Activated CD4-positive, alpha-beta memory T cell treated with anti-CD3 and anti-CD28 coated beads, Interleukin-2, amount 10 ng/mL, durations not matched to agents 7 days and 5 days (primary cell): ENCODE measurements around the gene NID2. TPM values are rescaled to one million over a fixed set of nuclear protein-coding genes. Genes with fewer than 3 reads are reported as not detected.

Source experiments
- CTCF ChIA-PET: fragments of 350-600 bp; sonication (Branson Sonifier 250); formaldehyde crosslinking; loops from one replicate; lab custom pipeline; 2021; ENCODE audit warnings: antibody characterized with exemption, inconsistent platforms; lab: Charles Lee
- POLR2A ChIA-PET: fragments of 350-600 bp; sonication (Branson Sonifier 250); formaldehyde crosslinking; loops from one replicate; lab custom pipeline; 2021; ENCODE audit warnings: antibody characterized with exemption; lab: Charles Lee
- DNase-seq: peaks from one replicate; pipeline ENCODE4 v3.0.0-alpha.2; 2020
- H3K27ac Mint-ChIP-seq: one replicate; pipeline ENCODE4 v1.8.0; 2021; ENCODE audit warnings: mild to moderate bottlenecking, mixed read lengths
- H3K27me3 Mint-ChIP-seq: one replicate; pipeline ENCODE4 v1.8.0; 2021; ENCODE audit warnings: mixed read lengths
- H3K36me3 Mint-ChIP-seq: one replicate; pipeline ENCODE4 v1.8.0; 2021; ENCODE audit warnings: low read depth, mixed read lengths
- H3K4me1 Mint-ChIP-seq: one replicate; pipeline ENCODE4 v1.8.0; 2021; ENCODE audit warnings: mixed read lengths
- H3K4me3 Mint-ChIP-seq: one replicate; pipeline ENCODE4 v1.8.0; 2021; ENCODE audit warnings: mild to moderate bottlenecking, mixed read lengths
- H3K9me3 Mint-ChIP-seq: one replicate; pipeline ENCODE4 v1.8.0; 2021; ENCODE audit warnings: mixed read lengths
- total RNA-seq, 2 experiments: library from RNA; stranded (reverse); gene quantifications; one replicate each; pipeline ENCODE4 v1.2.3, GENCODE V29; 2021

NID2 gene
- total RNA-seq, 2 experiments from 2014 or later: 0.15 to 0.18 TPM

DNA sequence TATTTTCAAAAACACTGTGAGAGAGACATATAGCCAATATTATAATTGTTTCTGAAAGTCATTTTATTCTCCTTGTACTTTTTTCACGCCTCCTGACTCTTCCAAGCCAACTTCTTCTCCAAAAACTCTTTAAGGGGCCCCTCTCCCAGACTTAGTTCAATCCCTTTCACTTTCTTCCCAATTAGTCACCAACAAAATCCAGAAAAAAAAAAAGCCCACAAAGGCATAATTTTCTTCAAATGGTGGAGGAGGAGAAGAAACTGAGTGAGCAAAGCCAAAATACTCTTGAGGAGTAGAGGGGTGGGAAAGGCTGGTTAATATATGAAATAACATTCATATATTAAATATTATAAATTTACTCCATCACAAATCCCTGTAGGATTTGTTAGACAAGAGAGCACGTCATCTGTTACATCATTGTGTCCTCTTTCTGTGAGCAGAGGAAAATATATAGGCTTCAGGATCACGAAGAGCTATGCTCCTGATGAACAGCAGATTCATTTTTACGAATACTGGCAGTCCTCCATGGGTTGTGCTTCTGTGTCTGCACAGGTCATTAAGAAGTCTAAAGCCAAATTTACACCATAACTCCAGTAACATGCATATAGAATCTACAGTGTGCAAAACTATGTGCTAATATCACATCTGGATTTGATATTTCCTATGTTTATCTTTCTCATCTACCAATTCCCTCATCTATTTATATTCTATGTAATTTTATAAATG is 25.9 kb upstream of the NID2 start:
- no peaks in the 10 kb centered on the region for H3K36me3 Mint-ChIP-seq
- no peak for DNase-seq
- H3K27ac Mint-ChIP-seq: no peak overlapping the region
- ChIA-PET CTCF (no interaction called here), POLR2A (no interaction called here)
- H3K4me3 Mint-ChIP-seq: no peak overlapping the region
- peaks cover 21% of the 10 kb centered on the region for H3K27me3 Mint-ChIP-seq
- H3K4me1 Mint-ChIP-seq: no peaks in the 10 kb centered on the region
- H3K9me3 Mint-ChIP-seq: no peaks in the 10 kb centered on the region

DNA sequence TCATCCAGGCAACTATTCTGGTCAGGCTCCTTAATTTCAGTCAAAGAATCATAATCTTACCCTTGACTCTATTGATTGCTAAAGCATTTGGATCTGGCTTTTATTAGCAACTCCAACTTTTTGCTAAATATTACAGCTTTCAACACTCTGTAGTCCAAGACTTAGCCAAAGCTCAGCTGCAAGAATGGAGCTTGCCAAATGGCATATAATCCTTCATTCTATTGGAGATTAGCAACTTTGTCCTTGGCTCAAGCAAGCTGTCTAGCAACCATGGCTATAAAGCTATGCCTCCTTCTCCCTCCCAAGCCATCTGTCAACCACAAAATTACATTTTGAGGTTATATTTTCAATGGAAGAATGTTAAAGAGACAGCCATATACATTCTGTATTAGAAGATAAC is 23.1 kb upstream of the NID2 start:
- Mint-ChIP-seq H3K4me1 (no peaks in the 10 kb centered on the region), H3K27ac (no peak overlapping the region), H3K36me3 (no peaks in the 10 kb centered on the region), H3K4me3 (no peak overlapping the region), H3K9me3 (no peaks in the 10 kb centered on the region), H3K27me3 (peaks cover 17% of the 10 kb centered on the region)
- CTCF ChIA-PET: no interaction called here
- DNase-seq: no peak
- POLR2A ChIA-PET: no interaction called here

DNA sequence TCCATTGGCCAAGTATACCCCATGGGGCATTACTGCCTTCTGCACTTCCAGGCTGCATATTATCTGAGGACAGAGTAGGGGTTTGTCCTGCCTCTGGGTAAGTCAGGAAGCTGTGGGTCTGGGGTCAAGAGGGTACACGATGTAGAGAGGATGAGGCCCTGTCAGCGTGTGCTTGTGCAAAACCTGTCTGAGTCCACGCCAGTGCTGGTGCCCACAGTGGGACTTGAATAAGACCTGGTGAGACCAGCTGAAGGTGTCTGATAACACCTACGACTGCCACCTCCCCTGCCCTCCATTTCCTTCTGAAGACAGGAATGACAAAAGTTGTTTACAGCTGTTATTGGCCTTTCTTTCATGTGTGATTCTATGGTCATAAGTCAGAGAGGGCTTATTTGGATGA is 22.1 kb upstream of the NID2 start:
- POLR2A ChIA-PET: no interaction called here
- no peaks in the 10 kb centered on the region for H3K36me3 Mint-ChIP-seq
- H3K4me3 Mint-ChIP-seq: no peak overlapping the region

DNA sequence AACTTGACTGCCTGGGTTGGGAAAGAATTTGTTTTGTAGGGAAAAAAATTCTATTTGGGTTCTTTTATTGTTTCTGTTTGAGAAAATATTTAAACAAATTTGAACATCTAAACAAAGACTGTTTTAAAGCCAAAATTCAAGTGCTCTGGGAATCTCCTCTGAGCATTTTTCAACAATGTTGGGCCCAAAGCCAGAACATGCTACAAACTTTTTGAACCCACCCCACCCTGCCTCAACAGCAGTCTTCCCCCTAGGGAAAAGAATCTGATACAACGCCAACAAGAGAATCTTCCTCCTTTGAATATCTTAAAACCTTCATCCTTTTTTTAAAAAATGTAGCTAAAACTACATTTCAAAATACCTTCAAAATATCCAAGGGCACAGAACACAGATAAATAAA is 20.4 kb upstream of the NID2 start:
- POLR2A ChIA-PET: no interaction called here
- Mint-ChIP-seq H3K36me3 (no peaks in the 10 kb centered on the region), H3K4me3 (no peak overlapping the region), H3K27ac (no peak overlapping the region), H3K27me3 (peaks cover 21% of the 10 kb centered on the region), H3K9me3 (no peaks in the 10 kb centered on the region), H3K4me1 (no peaks in the 10 kb centered on the region)
- CTCF ChIA-PET: no interaction called here
- DNase-seq: no peak

More for the DNA sequence above, 22.1 kb upstream of the NID2 start:
- DNase-seq: no peak
- Mint-ChIP-seq H3K27me3 (peaks cover 17% of the 10 kb centered on the region), H3K4me1 (no peaks in the 10 kb centered on the region), H3K9me3 (no peaks in the 10 kb centered on the region), H3K27ac (no peak overlapping the region)
- CTCF ChIA-PET: no interaction called here

DNA sequence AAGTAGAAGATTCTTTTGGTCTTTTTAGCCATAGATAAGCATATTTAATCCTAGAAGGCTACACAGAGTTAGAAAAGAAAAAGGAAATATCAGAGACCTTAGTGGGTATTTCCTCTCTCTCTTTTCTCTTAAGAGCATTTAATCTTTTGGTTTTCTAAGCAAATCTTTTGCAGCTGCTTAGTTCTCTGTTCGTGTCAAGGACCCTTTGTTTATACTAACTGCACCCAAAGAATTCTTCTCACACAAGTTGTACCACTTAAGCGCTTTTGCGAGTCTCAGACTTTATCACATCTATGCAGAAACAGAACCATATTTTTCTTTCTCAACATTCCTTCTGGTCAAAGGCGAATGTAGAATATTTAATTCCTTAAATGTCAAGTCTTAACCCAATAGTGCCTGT is 17.9 kb upstream of the NID2 start:
- ChIA-PET POLR2A (no interaction called here), CTCF (interaction anchor here (0.7 to 0.8 kb wide), 2 partner anchors 16 to 89 kb away, joined by 3 to 5 read pairs; no protein-coding TSS in a partner anchor)
- Mint-ChIP-seq H3K27ac (no peak overlapping the region), H3K4me1 (no peaks in the 10 kb centered on the region), H3K27me3 (peaks cover 25% of the 10 kb centered on the region), H3K9me3 (no peaks in the 10 kb centered on the region), H3K36me3 (no peaks in the 10 kb centered on the region), H3K4me3 (no peak overlapping the region)
- no peak for DNase-seq

DNA sequence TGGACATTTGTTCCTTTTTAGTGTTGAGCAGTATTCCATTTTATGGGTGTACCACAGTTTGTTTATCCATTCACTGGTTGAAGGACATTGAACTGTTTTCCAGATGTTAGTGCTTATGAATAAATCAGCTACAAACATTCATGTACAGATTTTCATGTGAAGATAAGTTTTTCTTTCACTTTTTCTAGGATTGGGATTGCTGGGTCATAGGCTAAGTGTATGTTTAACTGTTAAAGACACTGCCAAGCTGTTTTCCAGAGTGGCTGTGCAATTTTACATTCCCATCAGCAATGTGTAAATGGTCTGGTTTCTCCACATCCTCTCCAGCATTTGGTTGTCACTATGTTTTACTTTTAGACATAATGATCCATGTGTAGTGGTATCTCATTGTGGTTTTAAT is 14.0 kb upstream of the NID2 start:
- H3K4me1 Mint-ChIP-seq: no peaks in the 10 kb centered on the region
- CTCF ChIA-PET: no interaction called here
- H3K27me3 Mint-ChIP-seq: peaks cover 30% of the 10 kb centered on the region

DNA sequence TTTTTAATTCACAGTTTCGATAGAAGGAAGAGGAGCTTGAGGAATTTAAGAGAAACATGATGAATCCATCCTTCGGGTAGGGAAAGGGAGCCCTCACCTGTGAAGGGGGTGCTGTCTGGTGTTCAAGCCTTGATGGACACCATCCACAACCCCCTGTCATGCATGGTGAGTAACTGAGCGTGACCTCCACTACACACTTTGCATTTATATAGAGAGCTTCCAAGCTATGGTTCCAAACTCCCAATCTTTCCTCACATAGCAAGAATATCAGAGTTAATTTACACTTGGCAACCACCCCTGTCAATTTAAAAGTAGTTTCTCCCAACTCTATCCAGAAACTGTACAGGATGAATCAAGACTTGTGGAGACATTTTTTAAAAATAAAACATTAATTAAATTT is 13.1 kb upstream of the NID2 start:
- Mint-ChIP-seq H3K4me1 (no peaks in the 10 kb centered on the region), H3K27me3 (peaks cover 30% of the 10 kb centered on the region), H3K36me3 (no peaks in the 10 kb centered on the region), H3K27ac (no peak overlapping the region), H3K9me3 (no peaks in the 10 kb centered on the region), H3K4me3 (no peak overlapping the region)
- POLR2A ChIA-PET: no interaction called here
- no peak for DNase-seq
- CTCF ChIA-PET: no interaction called here

More for the DNA sequence above, 14.0 kb upstream of the NID2 start:
- DNase-seq: no peak
- H3K4me3 Mint-ChIP-seq: no peak overlapping the region
- POLR2A ChIA-PET: no interaction called here
- no peak overlapping the region for H3K27ac Mint-ChIP-seq
- no peaks in the 10 kb centered on the region for H3K9me3 Mint-ChIP-seq
- H3K36me3 Mint-ChIP-seq: no peaks in the 10 kb centered on the region

DNA sequence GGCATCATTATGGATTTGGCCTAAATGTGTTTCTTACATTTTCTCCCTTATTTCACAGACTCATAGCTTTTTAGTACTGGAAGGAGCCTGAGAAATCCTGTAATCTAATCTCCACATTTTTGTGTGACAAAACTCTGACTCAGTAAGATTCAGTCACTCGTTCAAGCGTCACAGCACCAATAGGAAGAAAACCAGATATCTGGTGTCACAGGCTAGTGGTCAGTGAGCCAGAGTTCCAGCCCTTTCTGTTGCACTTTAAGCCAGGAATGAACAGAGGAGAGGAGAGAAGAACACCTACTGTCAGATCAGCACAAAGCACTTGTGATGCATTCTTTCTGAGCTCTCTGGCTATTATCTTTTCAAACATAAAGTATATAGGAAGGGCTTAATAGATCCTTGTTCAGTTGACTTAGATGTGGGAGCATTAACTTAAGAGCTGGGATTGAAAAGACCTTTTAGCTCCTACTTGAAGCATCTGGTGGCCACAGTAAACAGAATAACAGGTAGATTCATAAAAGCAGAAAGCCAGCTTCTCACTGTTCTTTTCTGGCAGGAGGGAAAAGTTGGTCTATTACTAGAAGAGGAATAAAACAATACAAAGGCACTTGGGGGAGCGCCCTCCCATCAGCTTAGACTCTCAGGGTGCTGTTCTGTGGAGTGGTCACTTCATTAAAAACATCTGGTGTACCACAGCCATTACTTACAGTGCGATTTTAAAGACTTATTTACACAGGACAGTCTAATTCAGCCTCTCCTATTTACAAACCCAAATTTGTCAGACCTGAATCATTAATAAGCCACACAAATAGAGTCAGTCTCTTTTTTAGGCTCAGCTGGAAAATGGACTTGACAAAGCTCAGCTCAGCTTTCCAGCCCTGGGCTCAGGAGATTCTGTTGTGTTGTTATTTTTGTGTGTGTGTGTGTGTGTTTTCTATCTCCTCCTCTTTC is 12.2 kb upstream of the NID2 start:
- no peaks in the 10 kb centered on the region for H3K36me3 Mint-ChIP-seq
- ChIA-PET CTCF (no interaction called here), POLR2A (no interaction called here)
- no peaks in the 10 kb centered on the region for H3K9me3 Mint-ChIP-seq
- no peak overlapping the region for H3K27ac Mint-ChIP-seq
- DNase-seq: no peak
- H3K4me3 Mint-ChIP-seq: no peak overlapping the region
- no peaks in the 10 kb centered on the region for H3K4me1 Mint-ChIP-seq
- peaks cover 28% of the 10 kb centered on the region for H3K27me3 Mint-ChIP-seq

DNA sequence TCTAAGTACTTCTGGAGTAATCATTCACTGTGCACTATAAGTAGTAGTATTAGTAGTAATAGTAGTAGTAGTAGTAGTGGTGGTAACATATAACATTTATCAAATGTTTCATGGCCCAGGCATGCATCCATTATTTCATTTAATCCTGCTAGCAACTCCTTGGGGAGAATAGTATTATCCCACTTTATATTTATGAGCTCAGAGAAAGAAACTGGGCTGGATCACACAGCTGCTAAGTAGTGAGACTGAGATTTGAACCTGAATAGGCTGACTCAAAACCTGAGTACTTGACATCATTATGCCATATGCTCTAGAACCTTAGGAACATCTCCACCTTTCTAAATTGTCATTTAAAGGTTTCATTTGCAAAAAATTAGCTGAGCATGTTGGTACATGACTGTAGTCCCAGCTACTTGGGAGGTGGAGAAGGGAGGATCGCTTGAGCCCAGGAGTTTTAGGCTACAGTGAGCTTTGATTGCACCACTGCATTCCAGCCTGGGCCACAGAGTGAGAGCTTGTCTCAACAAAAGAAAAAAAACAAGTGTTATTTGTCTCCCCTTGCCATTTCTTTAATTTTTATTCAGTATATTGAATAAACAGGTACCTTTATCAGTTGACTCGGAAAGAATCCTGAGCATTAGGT is 11.4 kb upstream of the NID2 start:
- ChIA-PET CTCF (no interaction called here), POLR2A (no interaction called here)
- H3K4me1 Mint-ChIP-seq: no peaks in the 10 kb centered on the region

DNA sequence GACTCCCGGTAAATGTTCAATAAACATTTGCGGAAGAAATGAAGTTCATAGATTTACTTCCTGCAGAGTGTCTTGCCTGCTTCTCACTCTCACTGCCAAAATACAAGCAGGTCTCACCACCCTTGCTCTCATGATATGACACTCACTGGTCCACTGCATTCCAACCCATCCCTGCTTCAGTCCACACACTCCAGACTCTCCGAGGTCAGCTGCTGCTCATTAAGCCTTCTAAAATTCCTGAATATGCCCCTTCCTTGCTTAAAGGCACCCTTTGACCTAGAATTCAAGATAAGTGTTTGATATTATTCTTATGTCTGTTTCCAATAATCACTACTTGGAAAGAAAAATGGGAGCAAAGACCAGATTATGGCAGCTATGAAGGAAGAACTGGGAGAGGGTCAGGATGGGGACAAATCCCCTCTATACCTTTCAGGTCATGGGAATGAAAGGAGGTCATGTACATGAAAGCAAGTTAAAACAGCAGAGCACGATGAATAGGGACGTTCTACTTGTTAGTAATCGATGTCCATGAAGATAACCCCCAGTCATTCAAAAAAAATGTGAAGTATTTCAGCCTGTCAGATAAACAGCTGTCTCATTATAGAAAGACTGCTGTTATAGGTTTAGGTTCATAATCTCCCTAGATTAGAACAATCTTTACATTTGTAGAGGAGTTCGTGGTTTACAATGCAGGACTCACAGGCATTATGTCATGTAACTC is 10.5 kb upstream of the NID2 start:
- CTCF ChIA-PET: no interaction called here
- H3K4me1 Mint-ChIP-seq: no peaks in the 10 kb centered on the region
- no peak overlapping the region for H3K4me3 Mint-ChIP-seq
- no peaks in the 10 kb centered on the region for H3K36me3 Mint-ChIP-seq
- peaks cover 23% of the 10 kb centered on the region for H3K27me3 Mint-ChIP-seq
- H3K27ac Mint-ChIP-seq: no peak overlapping the region
- POLR2A ChIA-PET: no interaction called here
- no peak for DNase-seq
- H3K9me3 Mint-ChIP-seq: peaks cover 2% of the 10 kb centered on the region

More for the DNA sequence above, 11.4 kb upstream of the NID2 start:
- no peaks in the 10 kb centered on the region for H3K9me3 Mint-ChIP-seq
- peaks cover 26% of the 10 kb centered on the region for H3K27me3 Mint-ChIP-seq
- no peaks in the 10 kb centered on the region for H3K36me3 Mint-ChIP-seq
- H3K27ac Mint-ChIP-seq: no peak overlapping the region
- no peak for DNase-seq
- no peak overlapping the region for H3K4me3 Mint-ChIP-seq

DNA sequence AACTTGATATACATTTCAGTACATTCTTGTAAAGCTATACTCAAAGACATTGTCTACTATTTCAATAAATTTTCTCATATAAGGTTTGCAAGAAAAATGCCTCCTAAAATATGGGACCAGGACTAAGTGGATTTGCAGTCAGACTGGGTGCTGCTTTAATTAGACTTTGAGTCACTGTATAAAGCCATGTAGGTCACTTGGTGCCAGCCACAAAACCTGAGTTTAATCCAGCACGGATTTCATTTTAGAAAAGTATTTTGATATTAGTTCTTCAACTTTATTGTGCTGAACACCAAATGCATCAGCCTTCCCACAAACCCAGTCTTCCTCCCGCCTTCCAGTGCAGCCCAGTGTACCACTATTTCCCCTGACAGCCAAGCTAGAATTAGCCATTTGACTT is 9.9 kb upstream of the NID2 start:
- no peak overlapping the region for H3K4me3 Mint-ChIP-seq
- H3K36me3 Mint-ChIP-seq: no peaks in the 10 kb centered on the region
- peaks cover 21% of the 10 kb centered on the region for H3K27me3 Mint-ChIP-seq
- H3K4me1 Mint-ChIP-seq: no peaks in the 10 kb centered on the region
- no peak for DNase-seq
- H3K9me3 Mint-ChIP-seq: peaks cover 4% of the 10 kb centered on the region
- ChIA-PET POLR2A (no interaction called here), CTCF (no interaction called here)
- no peak overlapping the region for H3K27ac Mint-ChIP-seq

DNA sequence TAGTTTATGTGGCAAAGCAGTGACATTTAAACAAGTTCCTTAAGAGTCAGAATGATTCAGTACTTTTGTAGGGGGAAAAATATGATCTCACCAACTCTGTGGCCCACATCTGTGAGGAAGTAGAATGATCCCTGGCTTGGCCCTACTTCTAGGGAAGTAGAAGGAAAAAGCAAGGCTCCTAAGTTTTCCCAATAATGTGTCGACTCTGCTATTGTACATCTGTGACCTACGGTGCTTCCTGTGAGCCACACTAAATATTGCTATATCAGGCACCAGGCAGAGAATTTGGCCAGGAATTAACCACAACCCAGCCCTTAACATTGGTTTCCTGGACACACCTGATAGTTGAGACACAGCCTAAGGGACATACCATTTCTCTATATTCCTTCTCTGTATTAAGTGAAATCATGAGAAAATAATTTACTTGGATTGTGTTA is 9.3 kb upstream of the NID2 start:
- H3K36me3 Mint-ChIP-seq: no peaks in the 10 kb centered on the region
- CTCF ChIA-PET: no interaction called here

More for the DNA sequence above, 9.3 kb upstream of the NID2 start:
- Mint-ChIP-seq H3K27me3 (peaks cover 21% of the 10 kb centered on the region), H3K9me3 (peaks cover 4% of the 10 kb centered on the region), H3K4me1 (peaks cover 3% of the 10 kb centered on the region), H3K27ac (no peak overlapping the region), H3K4me3 (no peak overlapping the region)
- POLR2A ChIA-PET: no interaction called here
- DNase-seq: no peak
